Activated CD4-positive, alpha-beta T cell treated with anti-CD3 and anti-CD28 coated beads for 36 hours (primary cell): Measurements from ENCODE around the gene NLRP5. TPM values are rescaled to one million over a fixed set of nuclear protein-coding genes. Genes with fewer than 3 reads are reported as not detected.
A peak's percentile ranks its signal among the peaks of the same experiment; 100 is the strongest.
"Not testable (repeated sequence)": the region's sequence is repeated elsewhere in the genome, so short reads cannot be mapped to it uniquely, and the experiment has no call there.

Experiments used
- ATAC-seq: fragments of 200-7000 bp; cut with Tn5 transposase; one replicate; pipeline ENCODE4 v1.10.0; 2021; ENCODE audit warnings: mild to moderate bottlenecking, moderate library complexity
- CTCF ChIA-PET: fragments of 350-600 bp; sonication (Branson Sonifier 250); formaldehyde crosslinking; loops from one replicate; lab custom pipeline; 2021; ENCODE audit warnings: antibody characterized with exemption; lab: Charles Lee
- POLR2A ChIA-PET: fragments of 350-600 bp; sonication (Branson Sonifier 250); formaldehyde crosslinking; loops from one replicate; lab custom pipeline; 2021; ENCODE audit warnings: antibody characterized with exemption, inconsistent platforms; lab: Charles Lee
- DNase-seq: peaks from one replicate; pipeline ENCODE4 v3.0.0-alpha.2; 2020
- H3K27ac Mint-ChIP-seq: one replicate; pipeline ENCODE4 v1.8.0; 2021; ENCODE audit warnings: mixed read lengths
- H3K27me3 Mint-ChIP-seq: one replicate; pipeline ENCODE4 v1.8.0; 2021; ENCODE audit warnings: mixed read lengths
- H3K36me3 Mint-ChIP-seq: one replicate; pipeline ENCODE4 v1.8.0; 2021; ENCODE audit warnings: low read depth, mixed read lengths
- H3K4me1 Mint-ChIP-seq: one replicate; pipeline ENCODE4 v1.8.0; 2021; ENCODE audit warnings: mixed read lengths
- H3K4me3 Mint-ChIP-seq: one replicate; pipeline ENCODE4 v1.8.0; 2021; ENCODE audit warnings: mild to moderate bottlenecking, moderate library complexity, mixed read lengths
- H3K9me3 Mint-ChIP-seq: one replicate; pipeline ENCODE4 v1.8.0; 2021; ENCODE audit warnings: low read depth, mixed read lengths
- intact Hi-C, 2 experiments: fragments of 100-400 bp; cut with DNase I in 1 of 2; cut with micrococcal nuclease in 1 of 2; formaldehyde crosslinking; loops; one replicate each; pipeline versions ENCODE4 v1.14.2 to v1.15.1; 2022 to 2024; cut with DNase I, micrococcal nuclease
- total RNA-seq, 2 experiments: library from RNA; stranded (reverse); gene quantifications; one replicate each; pipeline ENCODE4 v1.2.3, GENCODE V29; 2021

NLRP5 gene
- total RNA-seq, 2 experiments from 2014 or later, result not detected

- intact Hi-C loops, result no loop called here
- Mint-ChIP-seq H3K27me3 (no peaks in the 10 kb centered on the region), H3K4me3 (no peak overlapping the region), H3K36me3 (no peaks in the 10 kb centered on the region), H3K9me3 (peaks cover 21% of the 10 kb centered on the region), H3K27ac (no peak overlapping the region), H3K4me1 (no peaks in the 10 kb centered on the region)
- ChIA-PET POLR2A (no interaction called here), CTCF (no interaction called here)
- DNase-seq (no peak), ATAC-seq (no peak)
Measured at GRCh38 chr19:55990831-55991230, 4.3 kb downstream of the NLRP5 start.

DNA sequence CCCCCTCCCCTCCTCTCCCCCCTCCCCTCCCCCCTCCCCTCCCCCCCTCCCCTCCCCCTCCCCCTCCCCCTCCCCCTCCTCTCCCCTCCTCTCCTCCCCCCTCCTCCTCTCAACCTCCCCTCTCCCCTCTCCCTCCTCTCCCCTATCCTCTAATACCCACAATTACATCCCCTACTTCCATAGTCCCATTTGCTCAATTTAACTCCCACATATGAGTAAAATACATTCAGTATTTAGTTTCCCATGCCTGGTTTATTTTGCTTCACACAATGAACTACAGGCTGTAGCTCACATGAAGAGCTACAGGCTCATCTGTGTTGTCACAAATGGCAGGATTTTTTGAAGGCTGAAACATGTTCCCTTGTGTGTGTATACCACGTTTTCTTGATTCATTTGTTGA lies 6.9 kb downstream of the NLRP5 start:
- POLR2A ChIA-PET, result no interaction called here
- no peaks in the 10 kb centered on the region for H3K27me3 Mint-ChIP-seq
- no peak overlapping the region for H3K4me3 Mint-ChIP-seq
- no peak for DNase-seq
- H3K9me3 Mint-ChIP-seq, result peaks cover 18% of the 10 kb centered on the region
- CTCF ChIA-PET, result no interaction called here
- no peaks in the 10 kb centered on the region for H3K36me3 Mint-ChIP-seq
- H3K4me1 Mint-ChIP-seq, result no peaks in the 10 kb centered on the region
- no peak for ATAC-seq
- intact Hi-C loops, result no loop called here
- no peak overlapping the region for H3K27ac Mint-ChIP-seq

DNA sequence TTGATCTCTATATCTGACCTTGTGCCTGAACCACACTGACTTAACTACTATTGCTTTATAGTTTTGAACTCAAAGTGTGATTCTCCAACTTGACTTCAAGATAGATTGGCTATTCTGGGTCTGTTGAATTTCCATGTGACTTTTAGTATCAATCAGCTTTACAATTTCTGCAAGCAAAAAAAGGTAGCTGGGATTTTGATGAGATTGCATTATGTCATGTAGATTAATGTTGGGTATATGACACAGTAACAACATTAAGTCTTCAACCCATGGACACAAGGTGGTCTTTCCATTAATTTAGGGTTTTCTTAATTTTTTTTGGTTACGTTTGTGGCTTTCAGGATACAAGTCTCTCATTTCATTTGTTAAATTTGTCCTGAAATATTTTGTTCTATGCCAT lies 28.2 kb downstream of the NLRP5 start:
- H3K27ac Mint-ChIP-seq, result no peak overlapping the region
- POLR2A ChIA-PET, result no interaction called here
- CTCF ChIA-PET, result interaction anchor here (0.7 kb wide), 1 partner anchor 219 kb away, joined by 3 read pairs; no protein-coding TSS in a partner anchor
- no peaks in the 10 kb centered on the region for H3K36me3 Mint-ChIP-seq
- no peak for ATAC-seq
- H3K4me1 Mint-ChIP-seq, result no peaks in the 10 kb centered on the region
- H3K27me3 Mint-ChIP-seq, result no peaks in the 10 kb centered on the region
- H3K9me3 Mint-ChIP-seq, result peaks cover 8% of the 10 kb centered on the region
- no peak for DNase-seq
- H3K4me3 Mint-ChIP-seq, result no peak overlapping the region
- intact Hi-C loops, result no loop called here

DNA sequence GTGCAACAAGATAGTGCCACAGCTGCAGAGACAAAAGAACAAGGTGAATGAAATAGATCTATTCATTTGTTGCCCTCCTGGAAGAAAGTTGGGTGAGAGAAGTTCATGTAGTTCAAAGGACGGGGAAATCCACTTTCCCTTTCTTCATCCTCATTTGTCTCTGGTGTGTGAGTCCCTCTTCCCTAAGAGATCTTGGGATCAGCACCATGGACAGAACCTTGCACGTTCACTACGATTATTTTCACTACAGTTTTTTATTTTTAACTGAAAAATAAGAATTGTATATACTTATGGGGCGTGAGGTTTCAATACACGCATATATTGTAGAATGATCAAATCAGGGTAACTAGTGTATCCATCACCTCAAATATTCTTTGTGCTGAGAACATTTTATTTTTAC lies 29.2 kb downstream of the NLRP5 start:
- POLR2A ChIA-PET, result no interaction called here
- ATAC-seq (no peak), DNase-seq (no peak)
- peaks cover 9% of the 10 kb centered on the region for H3K9me3 Mint-ChIP-seq
- H3K36me3 Mint-ChIP-seq, result no peaks in the 10 kb centered on the region
- H3K4me1 Mint-ChIP-seq, result no peaks in the 10 kb centered on the region
- no peak overlapping the region for H3K4me3 Mint-ChIP-seq
- H3K27ac Mint-ChIP-seq, result no peak overlapping the region
- intact Hi-C loops, result no loop called here
- H3K27me3 Mint-ChIP-seq, result no peaks in the 10 kb centered on the region
- CTCF ChIA-PET, result no interaction called here

- H3K36me3 Mint-ChIP-seq, H3K4me1 Mint-ChIP-seq, POLR2A ChIA-PET, H3K9me3 Mint-ChIP-seq, H3K27me3 Mint-ChIP-seq, ATAC-seq, DNase-seq, H3K4me3 Mint-ChIP-seq, intact Hi-C loops, H3K27ac Mint-ChIP-seq: not testable (repeated sequence)
- CTCF ChIA-PET, result interaction anchor here (0.6 kb wide), 2 partner anchors 309 to 1026 kb away, joined by 3 read pairs; no protein-coding TSS in a partner anchor
Measured at GRCh38 chr19:56019325-56019724, 32.8 kb downstream of the NLRP5 start.

- H3K36me3 Mint-ChIP-seq, DNase-seq, CTCF ChIA-PET, ATAC-seq, H3K9me3 Mint-ChIP-seq, H3K4me3 Mint-ChIP-seq, H3K27ac Mint-ChIP-seq, intact Hi-C loops, H3K4me1 Mint-ChIP-seq, POLR2A ChIA-PET, H3K27me3 Mint-ChIP-seq: not testable (repeated sequence)
Measured at GRCh38 chr19:56020355-56020975, 33.9 kb downstream of the NLRP5 start.

GRCh38 chr19:56026769-56027168 lies 40.2 kb downstream of the NLRP5 start:
- ChIA-PET CTCF (no interaction called here), POLR2A (no interaction called here)
- Mint-ChIP-seq H3K4me1 (no peaks in the 10 kb centered on the region), H3K4me3 (no peak overlapping the region), H3K36me3 (no peaks in the 10 kb centered on the region), H3K9me3 (peaks cover 7% of the 10 kb centered on the region), H3K27me3 (no peaks in the 10 kb centered on the region), H3K27ac (no peak overlapping the region)
- ATAC-seq, result no peak
- DNase-seq, result no peak
- intact Hi-C loops, result no loop called here

DNA sequence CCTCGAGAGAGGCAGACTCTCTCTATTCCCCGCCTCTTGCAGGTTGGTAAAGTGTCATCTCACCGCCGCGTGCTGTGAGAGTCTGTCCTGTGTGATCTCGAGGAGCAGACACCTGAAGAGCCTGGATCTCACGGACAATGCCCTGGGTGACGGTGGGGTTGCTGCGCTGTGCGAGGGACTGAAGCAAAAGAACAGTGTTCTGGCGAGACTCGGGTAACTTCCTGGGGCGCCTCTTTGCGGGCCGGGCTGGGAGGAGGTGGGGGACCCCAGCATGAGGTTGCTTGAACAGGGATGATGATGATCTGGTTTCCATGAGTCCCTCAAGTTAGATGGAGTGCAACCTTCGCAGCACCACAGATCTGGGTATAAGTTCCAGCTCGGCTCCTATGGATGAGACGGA lies 67.0 kb downstream of the NLRP5 start:
- no peak overlapping the region for H3K27ac Mint-ChIP-seq
- no peak for ATAC-seq
- POLR2A ChIA-PET, result no interaction called here
- H3K4me1 Mint-ChIP-seq, result no peaks in the 10 kb centered on the region
- CTCF ChIA-PET, result no interaction called here
- H3K27me3 Mint-ChIP-seq, result peaks cover 13% of the 10 kb centered on the region
- DNase-seq, result no peak
- intact Hi-C loops, result no loop called here
- no peak overlapping the region for H3K4me3 Mint-ChIP-seq
- peaks cover 8% of the 10 kb centered on the region for H3K9me3 Mint-ChIP-seq
- peaks cover under 1% of the 10 kb centered on the region for H3K36me3 Mint-ChIP-seq

DNA sequence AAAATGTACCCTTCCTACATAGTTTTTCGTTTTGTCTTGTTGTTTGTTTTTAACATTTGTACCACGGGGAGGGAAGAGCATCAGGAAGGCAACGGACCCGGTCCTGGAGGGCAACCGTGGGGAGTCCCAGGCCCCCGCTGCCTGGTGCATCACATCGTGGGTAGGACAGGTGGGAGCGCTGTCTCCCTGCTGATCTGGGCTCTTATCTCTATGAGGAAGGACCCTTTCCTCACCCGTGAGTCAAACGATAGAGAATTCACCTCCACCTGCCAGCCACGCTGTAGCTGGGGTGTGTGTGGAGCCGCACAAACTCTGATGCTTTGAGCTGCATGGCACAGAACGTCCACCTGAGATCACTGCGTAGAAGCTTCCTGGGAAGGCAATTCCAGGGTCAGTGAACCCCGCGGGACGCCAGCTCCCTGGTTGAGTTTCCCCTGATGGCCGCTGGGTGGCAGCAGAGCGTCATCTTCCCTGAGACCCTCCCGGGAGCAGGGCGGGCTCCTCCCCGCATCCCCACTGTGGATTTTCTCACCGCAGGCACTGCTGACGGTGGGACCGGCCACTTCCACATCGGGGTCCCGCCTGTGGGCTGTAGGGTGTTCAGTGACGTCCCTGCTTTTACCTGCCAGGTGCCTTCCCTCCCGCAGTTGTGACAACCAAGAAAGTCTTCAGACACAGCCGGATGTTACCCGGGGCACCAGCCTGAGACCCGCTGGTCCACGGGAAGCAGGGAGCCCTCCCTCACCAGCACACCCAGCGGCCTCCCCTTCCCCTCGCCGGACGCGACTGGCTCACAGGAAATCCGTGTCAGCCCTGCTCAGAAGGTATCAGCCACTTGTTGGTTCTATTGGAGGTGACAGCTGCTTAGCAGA lies 79.8 kb downstream of the NLRP5 start:
- POLR2A ChIA-PET, result no interaction called here
- DNase-seq, result peak; percentile 75
- no peaks in the 10 kb centered on the region for H3K9me3 Mint-ChIP-seq

GRCh38 chr19:56069642-56070041 lies 83.1 kb downstream of the NLRP5 start:
- H3K9me3 Mint-ChIP-seq, result no peaks in the 10 kb centered on the region
- no peaks in the 10 kb centered on the region for H3K36me3 Mint-ChIP-seq
- DNase-seq (no peak), ATAC-seq (no peak)
- intact Hi-C loops, result loop anchor here in 1 of 2 experiments (5.0 kb wide), 1 partner anchor 437 kb away; no protein-coding TSS in a partner anchor
- peaks cover 11% of the 10 kb centered on the region for H3K4me1 Mint-ChIP-seq
- ChIA-PET CTCF (interaction anchor here (1.9 to 2.0 kb wide), 2 partner anchors 14 to 264 kb away, joined by 4 to 5 read pairs; no protein-coding TSS in a partner anchor), POLR2A (no interaction called here)
- no peak overlapping the region for H3K27ac Mint-ChIP-seq
- peaks cover 7% of the 10 kb centered on the region for H3K27me3 Mint-ChIP-seq
- no peak overlapping the region for H3K4me3 Mint-ChIP-seq

More for the DNA sequence above, 79.8 kb downstream of the NLRP5 start:
- H3K4me1 Mint-ChIP-seq, result peaks cover 11% of the 10 kb centered on the region
- peak; percentile 69 for ATAC-seq
- CTCF ChIA-PET, result interaction anchor here (0.6 to 3.4 kb wide), 24 partner anchors 9 to 924 kb away, joined by 3 to 36 read pairs (median 4); no protein-coding TSS in a partner anchor
- H3K27ac Mint-ChIP-seq, result no peak overlapping the region
- intact Hi-C loops, result loop anchor here (1.0 to 5.0 kb wide), 4 partner anchors 186 to 434 kb away; no protein-coding TSS in a partner anchor
- H3K36me3 Mint-ChIP-seq, result no peaks in the 10 kb centered on the region
- peaks cover 16% of the 10 kb centered on the region for H3K27me3 Mint-ChIP-seq
- H3K4me3 Mint-ChIP-seq, result peak overlapping the region; percentile 50

DNA sequence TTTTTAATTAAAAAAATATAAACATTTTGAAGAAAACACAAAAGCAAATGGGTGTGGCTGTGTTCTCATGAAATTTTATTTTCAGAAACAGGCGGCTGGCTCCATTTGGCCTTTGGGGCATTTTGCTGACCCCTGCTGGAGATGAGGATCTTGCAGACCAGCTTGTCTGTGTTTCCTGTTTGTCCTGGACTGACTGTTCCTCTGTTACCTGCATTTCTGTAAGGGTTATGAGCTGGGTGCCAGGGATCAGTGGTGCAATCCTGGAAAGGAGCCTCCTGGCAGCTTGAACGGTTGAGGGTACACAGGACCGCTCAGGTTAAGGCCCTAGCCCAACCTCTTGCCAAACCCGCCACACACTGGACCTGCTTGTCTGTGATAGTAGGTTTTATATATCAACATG lies 84.6 kb downstream of the NLRP5 start:
- Mint-ChIP-seq H3K27me3 (peaks cover 3% of the 10 kb centered on the region), H3K4me1 (peaks cover 8% of the 10 kb centered on the region), H3K27ac (no peak overlapping the region), H3K36me3 (no peaks in the 10 kb centered on the region), H3K9me3 (no peaks in the 10 kb centered on the region), H3K4me3 (no peak overlapping the region)
- ATAC-seq (no peak), DNase-seq (no peak)
- ChIA-PET CTCF (interaction anchor here (0.7 to 1.6 kb wide), 3 partner anchors 9 to 263 kb away, joined by 3 to 7 read pairs (median 3); no protein-coding TSS in a partner anchor), POLR2A (no interaction called here)
- intact Hi-C loops, result no loop called here
